ENCODE measurements around the gene DIPK2B.

DIPK2B gene

DNA sequence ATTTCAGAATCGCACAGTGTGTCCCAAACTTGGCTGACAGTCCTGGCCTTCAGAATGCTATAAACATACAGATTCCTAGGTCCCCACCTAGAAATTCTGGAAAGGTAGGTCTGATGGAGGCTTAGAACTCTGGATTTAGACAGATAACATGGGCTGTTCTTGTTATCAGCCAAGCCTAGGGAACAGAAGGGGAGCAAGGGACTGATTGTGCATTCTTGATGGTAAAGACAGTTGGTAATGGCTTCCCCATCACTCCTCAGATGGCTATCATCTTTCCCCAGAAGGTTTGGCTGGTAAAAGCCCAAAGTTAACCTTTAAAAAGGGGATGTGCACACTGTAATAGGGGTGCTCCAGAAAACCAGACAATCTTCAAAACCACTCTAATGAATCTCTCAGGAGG is 35.7 kb downstream of the DIPK2B start:
- Histone ChIP-seq H3K4me2 (no peak overlapping the region), H3K4me1 (no peaks in the 10 kb centered on the region), H3K27ac (no peak overlapping the region), H3K36me3 (no peaks in the 10 kb centered on the region), H3K9me3 (peaks cover 13% of the 10 kb centered on the region), H3K4me3 (no peak overlapping the region), H4K20me1 (no peaks in the 10 kb centered on the region), H3K27me3 (no peaks in the 10 kb centered on the region), H3K9ac (no peak overlapping the region)
- TF ChIP-seq Cebpa-rat (IDR thresholded peaks at IDR 0.05), result no peak

DNA sequence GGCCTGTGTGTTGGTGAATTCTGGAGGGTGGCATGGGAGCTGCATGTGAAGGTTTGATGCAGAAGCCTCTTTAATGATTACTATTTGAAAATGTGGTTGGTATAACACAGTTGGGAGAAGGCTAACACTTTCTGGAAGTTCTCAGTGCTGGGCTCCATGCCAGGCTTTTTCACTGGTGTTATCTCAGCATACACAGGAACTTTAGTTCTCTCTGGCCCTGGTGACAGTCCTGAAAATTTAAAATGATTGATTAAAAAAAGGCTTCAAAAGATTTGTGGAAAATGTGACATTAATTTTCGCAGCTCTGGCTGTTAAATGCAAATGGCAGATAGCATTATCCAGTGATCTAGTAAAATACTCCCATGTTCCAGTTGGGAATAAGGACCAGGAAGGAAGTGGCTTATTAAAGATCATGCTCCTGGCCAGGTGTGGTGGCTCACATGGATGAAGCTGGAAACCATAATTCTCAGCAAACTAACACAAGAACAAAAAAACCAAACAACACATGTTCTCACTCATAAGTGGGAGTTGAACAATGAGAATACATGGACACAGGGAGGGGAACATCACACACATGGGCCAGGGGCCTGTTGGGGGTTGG is 36.6 kb downstream of the DIPK2B start:
- H3K36me3 ChIP-seq, result no peaks in the 10 kb centered on the region
- H3K27me3 ChIP-seq, result no peaks in the 10 kb centered on the region
- no peak overlapping the region for H3K27ac ChIP-seq
- TF ChIP-seq Cebpa-rat (IDR thresholded peaks at IDR 0.05), result no peak
- no peak overlapping the region for H3K4me3 ChIP-seq
- H3K9me3 ChIP-seq, result peaks cover 14% of the 10 kb centered on the region
- H3K9ac ChIP-seq, result no peak overlapping the region
- H3K4me1 ChIP-seq, result no peaks in the 10 kb centered on the region
- H3K4me2 ChIP-seq, result no peak overlapping the region
- H4K20me1 ChIP-seq, result no peaks in the 10 kb centered on the region

GRCh38 chrX:45157647-45158046 is 43.0 kb downstream of the DIPK2B start:
- Histone ChIP-seq H3K4me1 (no peaks in the 10 kb centered on the region), H3K4me3 (no peak overlapping the region), H3K36me3 (no peaks in the 10 kb centered on the region), H3K27ac (no peak overlapping the region), H3K27me3 (no peaks in the 10 kb centered on the region), H3K4me2 (no peak overlapping the region), H3K9ac (no peak overlapping the region), H3K9me3 (peaks cover 14% of the 10 kb centered on the region), H4K20me1 (no peaks in the 10 kb centered on the region)
- no peak for TF ChIP-seq Cebpa-rat (IDR thresholded peaks at IDR 0.05)

- no peak for TF ChIP-seq Cebpa-rat (IDR thresholded peaks at IDR 0.05)
- H3K27ac ChIP-seq, result no peak overlapping the region
These were observed 46.2 kb downstream of the DIPK2B start for GRCh38 chrX:45154462-45154861.

DNA sequence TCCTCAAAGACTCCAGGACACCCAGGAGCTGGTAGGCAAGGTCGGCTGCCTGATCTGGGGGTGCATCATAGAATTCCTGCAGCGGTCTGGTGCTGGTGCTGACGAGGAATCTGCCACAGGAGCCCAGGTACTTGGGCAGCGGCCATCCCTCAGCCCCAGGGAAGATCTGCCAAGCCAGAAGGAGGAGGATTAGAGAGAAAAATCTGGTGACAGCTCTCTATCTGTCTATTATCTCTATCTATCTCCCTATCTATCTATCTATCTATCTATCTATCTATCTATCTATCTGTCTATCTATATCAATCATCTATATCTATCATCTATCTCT is 46.7 kb downstream of the DIPK2B start:
- H3K36me3 ChIP-seq, result no peaks in the 10 kb centered on the region
- H3K9ac ChIP-seq, result no peak overlapping the region
- H3K4me1 ChIP-seq, result no peaks in the 10 kb centered on the region
- no peaks in the 10 kb centered on the region for H3K27me3 ChIP-seq
- TF ChIP-seq Cebpa-rat (IDR thresholded peaks at IDR 0.05), result no peak
- no peaks in the 10 kb centered on the region for H4K20me1 ChIP-seq
- H3K27ac ChIP-seq, result no peak overlapping the region
- H3K9me3 ChIP-seq, result no peaks in the 10 kb centered on the region
- H3K4me2 ChIP-seq, result no peak overlapping the region
- H3K4me3 ChIP-seq, result no peak overlapping the region

More at GRCh38 chrX:45154462-45154861, 46.2 kb downstream of the DIPK2B start:
- H3K9ac ChIP-seq, result no peak overlapping the region
- H3K4me3 ChIP-seq, result no peak overlapping the region
- no peaks in the 10 kb centered on the region for H4K20me1 ChIP-seq
- H3K36me3 ChIP-seq, result no peaks in the 10 kb centered on the region
- no peaks in the 10 kb centered on the region for H3K4me1 ChIP-seq
- no peaks in the 10 kb centered on the region for H3K9me3 ChIP-seq
- no peaks in the 10 kb centered on the region for H3K27me3 ChIP-seq
- no peak overlapping the region for H3K4me2 ChIP-seq

Data from BLaER1 (cell line).